SK-N-SH (cell line): ENCODE measurements around the gene ABCA10.

Experiments used
- CTCF ChIP-seq: fragments of 200-600 bp; sonication (generic); IDR thresholded peaks from 2 replicates; pipeline ENCODE4 v1.6.1; 2017; ENCODE audit warnings: antibody characterized with exemption, mild to moderate bottlenecking, moderate library complexity
- EP300 ChIP-seq, 2 experiments: IDR thresholded peaks; 2 replicates each; pipeline versions ENCODE4 v1.4.0 to v1.6.1; 2012; ENCODE audit warnings: borderline replicate concordance in 1 of 2, low read depth in 1 of 2, low read length in 1 of 2
- FOSL2 ChIP-seq: IDR thresholded peaks from 2 replicates; pipeline ENCODE4 v1.4.0; 2012; ENCODE audit warnings: low read depth, mild to moderate bottlenecking, moderate library complexity, borderline replicate concordance
- MXI1 ChIP-seq: IDR thresholded peaks from 2 replicates; pipeline ENCODE4 v1.6.1; 2012; ENCODE audit warnings: mild to moderate bottlenecking, low read depth, low read length, improper control_type of control experiment
- PBX3 ChIP-seq: IDR thresholded peaks from 2 replicates; pipeline ENCODE4; 2012
- TF ChIP-seq, protein P1 (sequence below): IDR thresholded peaks from 2 replicates; pipeline ENCODE4 v1.6.1; 2012; ENCODE audit warnings: mild to moderate bottlenecking, low read depth, low read length, moderate library complexity
- TF ChIP-seq, protein P2 (sequence below): fragments of 150-350 bp; IDR thresholded peaks from 2 replicates; pipeline ENCODE4 v1.6.1; 2016; ENCODE audit warnings: mild to moderate bottlenecking, low read depth, low read length

DNA sequence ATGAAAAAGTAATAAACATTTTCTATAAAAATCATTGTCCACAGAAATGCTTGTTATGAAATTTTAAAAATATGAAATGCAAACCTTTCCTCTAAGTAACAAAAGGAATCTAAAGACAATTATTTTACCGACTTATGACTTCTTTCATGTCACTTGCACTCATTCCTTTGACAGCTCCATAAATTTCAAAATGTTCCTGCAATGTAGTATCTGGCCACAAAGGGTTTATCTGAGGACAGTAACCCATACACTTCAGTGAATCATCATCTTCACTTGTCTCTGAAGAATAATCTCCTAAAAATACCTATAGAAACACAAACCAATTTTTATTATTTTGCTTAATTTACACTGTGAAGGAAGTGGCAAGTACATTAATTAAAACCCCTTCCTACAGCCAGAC lies 25.6 kb upstream of the ABCA10 start:
- TF ChIP-seq CTCF (no peak), MXI1 (no peak), FOSL2 (no peak), PBX3 (peak; percentile 69), EP300 (IDR thresholded peaks at IDR 0.05; ENCODE audit: borderline replicate concordance in 1 of 2, low read depth in 1 of 2, low read length in 1 of 2) (no peak)
- TF ChIP-seq, protein P1, sequence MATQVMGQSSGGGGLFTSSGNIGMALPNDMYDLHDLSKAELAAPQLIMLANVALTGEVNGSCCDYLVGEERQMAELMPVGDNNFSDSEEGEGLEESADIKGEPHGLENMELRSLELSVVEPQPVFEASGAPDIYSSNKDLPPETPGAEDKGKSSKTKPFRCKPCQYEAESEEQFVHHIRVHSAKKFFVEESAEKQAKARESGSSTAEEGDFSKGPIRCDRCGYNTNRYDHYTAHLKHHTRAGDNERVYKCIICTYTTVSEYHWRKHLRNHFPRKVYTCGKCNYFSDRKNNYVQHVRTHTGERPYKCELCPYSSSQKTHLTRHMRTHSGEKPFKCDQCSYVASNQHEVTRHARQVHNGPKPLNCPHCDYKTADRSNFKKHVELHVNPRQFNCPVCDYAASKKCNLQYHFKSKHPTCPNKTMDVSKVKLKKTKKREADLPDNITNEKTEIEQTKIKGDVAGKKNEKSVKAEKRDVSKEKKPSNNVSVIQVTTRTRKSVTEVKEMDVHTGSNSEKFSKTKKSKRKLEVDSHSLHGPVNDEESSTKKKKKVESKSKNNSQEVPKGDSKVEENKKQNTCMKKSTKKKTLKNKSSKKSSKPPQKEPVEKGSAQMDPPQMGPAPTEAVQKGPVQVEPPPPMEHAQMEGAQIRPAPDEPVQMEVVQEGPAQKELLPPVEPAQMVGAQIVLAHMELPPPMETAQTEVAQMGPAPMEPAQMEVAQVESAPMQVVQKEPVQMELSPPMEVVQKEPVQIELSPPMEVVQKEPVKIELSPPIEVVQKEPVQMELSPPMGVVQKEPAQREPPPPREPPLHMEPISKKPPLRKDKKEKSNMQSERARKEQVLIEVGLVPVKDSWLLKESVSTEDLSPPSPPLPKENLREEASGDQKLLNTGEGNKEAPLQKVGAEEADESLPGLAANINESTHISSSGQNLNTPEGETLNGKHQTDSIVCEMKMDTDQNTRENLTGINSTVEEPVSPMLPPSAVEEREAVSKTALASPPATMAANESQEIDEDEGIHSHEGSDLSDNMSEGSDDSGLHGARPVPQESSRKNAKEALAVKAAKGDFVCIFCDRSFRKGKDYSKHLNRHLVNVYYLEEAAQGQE = no peak
- TF ChIP-seq, protein P2, sequence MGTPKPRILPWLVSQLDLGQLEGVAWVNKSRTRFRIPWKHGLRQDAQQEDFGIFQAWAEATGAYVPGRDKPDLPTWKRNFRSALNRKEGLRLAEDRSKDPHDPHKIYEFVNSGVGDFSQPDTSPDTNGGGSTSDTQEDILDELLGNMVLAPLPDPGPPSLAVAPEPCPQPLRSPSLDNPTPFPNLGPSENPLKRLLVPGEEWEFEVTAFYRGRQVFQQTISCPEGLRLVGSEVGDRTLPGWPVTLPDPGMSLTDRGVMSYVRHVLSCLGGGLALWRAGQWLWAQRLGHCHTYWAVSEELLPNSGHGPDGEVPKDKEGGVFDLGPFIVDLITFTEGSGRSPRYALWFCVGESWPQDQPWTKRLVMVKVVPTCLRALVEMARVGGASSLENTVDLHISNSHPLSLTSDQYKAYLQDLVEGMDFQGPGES = no peak
